ENCODE measurements around the gene MEIOSIN. TPM values are rescaled to one million over a fixed set of nuclear protein-coding genes. Genes with fewer than 3 reads are reported as not detected.
"Not testable (repeated sequence)": the region's sequence is repeated elsewhere in the genome, so short reads cannot be mapped to it uniquely, and the experiment has no call there.

MEIOSIN gene
- total and polyA plus RNA-seq, 8 donors: not detected

DNA sequence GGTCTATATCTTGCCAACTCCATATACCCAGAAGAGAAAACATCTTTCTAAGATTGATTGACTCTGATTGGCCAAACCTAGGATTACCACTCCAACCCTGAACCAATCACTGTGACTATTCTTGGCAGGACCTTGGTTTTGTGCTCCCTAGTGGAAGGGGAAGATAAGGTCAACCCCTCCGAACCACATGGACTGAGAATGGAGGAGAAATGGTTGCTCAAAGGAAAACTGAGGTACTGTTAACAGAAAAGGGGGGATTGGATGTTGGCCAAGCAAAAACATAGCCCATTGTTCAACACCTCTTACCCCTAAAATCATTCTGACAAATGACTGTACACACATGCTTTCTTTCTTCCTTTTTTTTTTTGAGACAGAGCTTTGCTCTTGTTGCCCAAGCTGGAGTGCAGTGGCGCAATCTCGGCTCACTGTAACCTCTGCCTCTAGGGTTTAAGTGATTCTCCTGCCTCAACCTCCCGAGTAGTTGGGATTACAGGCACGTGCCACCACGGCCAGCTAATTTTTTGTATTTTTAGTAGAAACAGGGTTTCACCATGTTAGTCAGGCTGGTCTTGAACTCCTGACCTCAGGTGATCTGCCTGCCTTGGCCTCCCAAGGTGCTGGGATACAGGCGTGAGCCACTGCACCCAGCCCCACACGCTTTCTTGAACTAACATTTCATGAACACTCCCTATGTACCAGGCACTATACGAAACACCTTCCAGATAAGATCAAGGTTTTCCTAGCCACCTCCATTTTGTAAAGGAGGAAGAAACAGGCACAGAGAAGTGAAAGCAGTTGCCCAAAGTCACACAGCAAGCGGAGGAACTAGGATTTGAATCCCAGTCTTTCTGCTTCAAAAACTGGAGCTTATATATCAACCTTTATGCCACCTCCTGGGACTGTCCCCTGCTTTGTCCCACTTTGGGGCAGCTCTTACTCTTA, 6.5 kb downstream of the MEIOSIN start:
- ATAC-seq (no peak), FAIRE-seq (no peak), DNase-seq (no peak)
- H3K9me3 ChIP-seq: no peaks in the 10 kb centered on the region
- WGBS, 2 donors: 75 to 87% methylated on average over 10 of the region's 10 CpGs
- TF ChIP-seq CTCF (IDR thresholded peaks at IDR 0.05): no peak
- no peak overlapping the region for H3K4me3 ChIP-seq
- H3K27me3 ChIP-seq: no peaks in the 10 kb centered on the region
- no peaks in the 10 kb centered on the region for H3K4me1 ChIP-seq
- no peaks in the 10 kb centered on the region for H3K36me3 ChIP-seq
- no peak overlapping the region for H3K27ac ChIP-seq
- intact Hi-C loops (cut with DNase I): no loop called here

- WGBS, 2 donors: 70 to 71% methylated on average over 4 of the region's 4 CpGs
- no peak overlapping the region for H3K4me3 ChIP-seq
- H3K36me3 ChIP-seq: no peaks in the 10 kb centered on the region
- ATAC-seq (no peak), DNase-seq (no peak), FAIRE-seq (no peak)
- H3K9me3 ChIP-seq: no peaks in the 10 kb centered on the region
- intact Hi-C loops (cut with DNase I): no loop called here
- H3K27ac ChIP-seq: no peak overlapping the region
- H3K4me1 ChIP-seq: no peaks in the 10 kb centered on the region
- no peaks in the 10 kb centered on the region for H3K27me3 ChIP-seq
- no peak for TF ChIP-seq CTCF (IDR thresholded peaks at IDR 0.05)
Measured at GRCh38 chr19:45742969-45743368, 9.7 kb downstream of the MEIOSIN start.

GRCh38 chr19:45745606-45746005, 12.4 kb downstream of the MEIOSIN start:
- H3K4me3 ChIP-seq: no peak overlapping the region
- no peak for FAIRE-seq
- no peaks in the 10 kb centered on the region for H3K27me3 ChIP-seq
- intact Hi-C loops (cut with DNase I): no loop called here
- 87 to 95% methylated on average over 6 of the region's 6 CpGs for whole genome bisulfite sequencing, 2 donors
- no peak for TF ChIP-seq CTCF (IDR thresholded peaks at IDR 0.05)
- ATAC-seq: no peak
- no peaks in the 10 kb centered on the region for H3K36me3 ChIP-seq
- H3K9me3 ChIP-seq: no peaks in the 10 kb centered on the region
- no peak for DNase-seq
- no peak overlapping the region for H3K27ac ChIP-seq
- H3K4me1 ChIP-seq: no peaks in the 10 kb centered on the region

DNA sequence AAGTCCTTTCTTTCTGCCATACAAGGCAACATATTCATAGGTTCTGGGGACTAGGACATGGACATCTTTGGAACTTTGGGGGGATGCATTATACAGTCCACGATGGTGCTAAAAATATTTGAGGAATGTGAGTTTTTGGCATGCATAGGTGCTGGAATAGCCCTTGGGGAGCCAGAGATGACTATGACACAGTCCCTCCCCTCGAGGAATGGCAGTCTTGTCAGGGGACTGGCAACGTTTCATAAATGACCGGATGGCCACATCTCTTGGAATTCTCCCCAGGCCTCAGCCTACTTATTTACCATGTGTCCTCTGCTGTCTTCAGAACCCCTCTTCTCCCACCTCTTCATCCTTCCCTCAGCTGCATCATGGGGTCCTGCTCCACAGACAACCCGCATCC, 13.6 kb downstream of the MEIOSIN start:
- TF ChIP-seq CTCF (IDR thresholded peaks at IDR 0.05): no peak
- Histone ChIP-seq H3K27me3 (no peaks in the 10 kb centered on the region), H3K4me3 (no peak overlapping the region), H3K27ac (no peak overlapping the region), H3K4me1 (no peaks in the 10 kb centered on the region), H3K9me3 (no peaks in the 10 kb centered on the region), H3K36me3 (no peaks in the 10 kb centered on the region)
- DNase-seq (no peak), ATAC-seq (no peak), FAIRE-seq (no peak)
- intact Hi-C loops (cut with DNase I): no loop called here
- WGBS, 2 donors: 65 to 75% methylated on average over 5 of the region's 5 CpGs

GRCh38 chr19:45747513-45747912, 14.3 kb downstream of the MEIOSIN start:
- Histone ChIP-seq H3K9me3 (no peaks in the 10 kb centered on the region), H3K36me3 (no peaks in the 10 kb centered on the region), H3K4me1 (no peaks in the 10 kb centered on the region), H3K27ac (no peak overlapping the region), H3K4me3 (no peak overlapping the region), H3K27me3 (no peaks in the 10 kb centered on the region)
- DNase-seq: no peak
- no peak for ATAC-seq
- TF ChIP-seq CTCF (IDR thresholded peaks at IDR 0.05): no peak
- 70 to 71% methylated on average over 5 of the region's 5 CpGs for WGBS, 2 donors
- FAIRE-seq: no peak
- intact Hi-C loops (cut with DNase I): no loop called here

GRCh38 chr19:45751483-45751882, 18.2 kb downstream of the MEIOSIN start:
- DNase-seq; intact Hi-C loops (cut with DNase I); H3K36me3 ChIP-seq; H3K4me3 ChIP-seq; H3K27me3 ChIP-seq; H3K27ac ChIP-seq; FAIRE-seq; H3K4me1 ChIP-seq; ATAC-seq; H3K9me3 ChIP-seq: not testable (repeated sequence)
- WGBS, 2 donors: 85 to 89% methylated on average over 10 of the region's 10 CpGs
